Transverse colon (tissue), 4 donors: ENCODE data around the gene DNAH2. TPM values are rescaled to one million over a fixed set of nuclear protein-coding genes. Genes with fewer than 3 reads are reported as not detected.

ENCODE experiments used
- DNase-seq: peaks from one replicate; pipeline ENCODE4 v3.0.0-alpha.2; 2019
- H3K27ac ChIP-seq, 4 donors: fragments of 200-600 bp; sonication (generic); 2 replicates each; pipeline ENCODE4 v1.5.1; 2016 to 2018; ENCODE audit warnings: inconsistent platforms in 4 of 4
- H3K27me3 ChIP-seq: fragments of 200-600 bp; sonication (generic); 2 replicates; pipeline ENCODE4 v1.5.1; 2017; ENCODE audit warnings: inconsistent platforms
- H3K36me3 ChIP-seq, 4 donors: fragments of 200-600 bp; sonication (generic); 2 replicates each; pipeline ENCODE4 v1.5.1; 2017 to 2019; ENCODE audit warnings: inconsistent platforms in 4 of 4
- H3K4me1 ChIP-seq, 4 donors: fragments of 200-600 bp; sonication (generic); 2 replicates each; pipeline ENCODE4 v1.5.1; 2017 to 2020; ENCODE audit warnings: inconsistent platforms in 4 of 4
- H3K4me3 ChIP-seq, 4 donors: fragments of 200-600 bp; sonication (generic); 1 replicate in 1 of 4; 2 replicates in 3 of 4; pipeline versions ENCODE4 v1.5.1 to v1.6.1; 2017 to 2019; ENCODE audit warnings: inconsistent platforms in 4 of 4
- H3K9me3 ChIP-seq, 2 donors: fragments of 200-600 bp; sonication (generic); 2 replicates each; pipeline ENCODE4 v1.5.1; 2017 to 2019; ENCODE audit warnings: inconsistent platforms in 2 of 2
- EP300 ChIP-seq: sonication (generic); formaldehyde crosslinking; IDR thresholded peaks from one replicate; pipeline ENCODE4 v1.6.1; 2017; ENCODE audit warnings: antibody characterized with exemption, low read depth
- POLR2A ChIP-seq: fragments of 450-650 bp; IDR thresholded peaks from one replicate; pipeline ENCODE4 v1.6.1; 2016; ENCODE audit warnings: antibody characterized with exemption, mild to moderate bottlenecking, moderate library complexity
- POLR2AphosphoS5 ChIP-seq, 3 donors: sonication (generic); formaldehyde crosslinking; IDR thresholded peaks; one replicate each; pipeline ENCODE4 v1.6.1; 2016; ENCODE audit warnings: antibody characterized with exemption in 3 of 3
- WGBS, 2 donors: methylation state at CpG; one replicate each; pipeline ENCODE4 v1.1.5; 2018; ENCODE audit warnings: low coverage in 1 of 2; 5-methylcytosine and 5-hydroxymethylcytosine counted together
- in situ Hi-C, 4 donors: fragments of 200-750 bp; cut with MboI; loops; one replicate each; pipeline versions ENCODE4 v1.15.0 to v1.15.1; 2017; ENCODE audit warnings: low sequenced_read_pairs in 3 of 4, low pct_ligation_motif_present in 1 of 4, low pct_unique_long_range_greater_than_20kb in 1 of 4
- intact Hi-C: fragments of 100-400 bp; cut with DNase I; formaldehyde crosslinking; loops from one replicate; pipeline ENCODE4 v1.15.1; 2023; ENCODE audit warnings: low total_unique reads
- total RNA-seq, 4 donors: library from RNA; depleted of rRNA; stranded (reverse); fragments of >200 nt; gene quantifications; one replicate each; pipeline ENCODE4 v1.1.0, GENCODE V29; 2016
- TF ChIP-seq, protein P1 (sequence below), 5 experiments: fragments of 200-600 bp in 3 of 5; fragments of 450-650 bp in 2 of 5; sonication (generic) in 3 of 5; IDR thresholded peaks; 1 replicate in 2 of 5; 2 replicates in 3 of 5; pipeline ENCODE4 v1.5.1; 2016 to 2017; ENCODE audit warnings: antibody characterized with exemption in 5 of 5, inconsistent platforms in 3 of 5, mild to moderate bottlenecking in 2 of 5, moderate library complexity in 1 of 5

Gene DNAH2
- total RNA-seq, 4 donors from 2014 or later, result under 0.01 to 0.55 (median 0.18) TPM

DNA sequence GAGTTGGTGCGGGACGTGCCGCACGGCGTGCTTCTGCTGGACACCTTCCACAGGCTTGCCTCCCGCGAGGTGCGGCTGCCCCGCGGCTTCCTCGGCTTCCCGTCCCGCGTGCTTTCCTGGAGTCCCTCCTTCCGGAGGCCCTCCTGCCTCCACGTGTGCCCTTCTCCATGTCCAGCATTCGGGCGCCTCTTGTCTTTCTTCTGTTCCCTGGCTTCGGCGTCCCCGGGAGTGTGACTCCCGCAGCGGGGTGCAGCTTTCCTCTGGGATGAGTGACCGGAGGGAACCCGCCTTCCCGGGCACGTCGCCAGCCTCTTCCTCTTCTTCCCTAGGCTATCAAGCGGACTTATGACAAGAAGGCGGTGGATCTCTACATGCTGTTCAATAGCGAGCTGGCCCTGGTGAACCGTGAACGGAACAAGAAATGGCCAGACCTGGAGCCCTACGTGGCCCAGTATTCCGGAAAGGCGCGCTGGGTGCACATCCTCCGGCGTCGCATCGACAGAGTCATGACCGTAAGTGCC is 23.0 kb downstream of the DNAH2 start:
- in situ Hi-C loops (loop anchor here in 1 of 4 donors (10.0 kb wide), 1 partner anchor 74 kb away; no protein-coding TSS in a partner anchor), intact Hi-C loops (loop anchor here (10.0 kb wide), 1 partner anchor 114 kb away; the partner anchor contains the start of genes CYB5D1, NAA38 and TMEM88)
- Histone ChIP-seq H3K27ac (no peak overlapping the region), H3K36me3 (no peaks in the 10 kb centered on the region), H3K9me3 (no peaks in the 10 kb centered on the region), H3K4me3 (no peak overlapping the region), H3K4me1 (peaks cover 0 to 7% (median 3%) of the 10 kb centered on the region in 4 donors), H3K27me3 (peaks cover 23% of the 10 kb centered on the region)
- 50 to 73% methylated on average over 5 to 42 of the region's 42 CpGs for WGBS, 2 donors
- TF ChIP-seq, protein P1, sequence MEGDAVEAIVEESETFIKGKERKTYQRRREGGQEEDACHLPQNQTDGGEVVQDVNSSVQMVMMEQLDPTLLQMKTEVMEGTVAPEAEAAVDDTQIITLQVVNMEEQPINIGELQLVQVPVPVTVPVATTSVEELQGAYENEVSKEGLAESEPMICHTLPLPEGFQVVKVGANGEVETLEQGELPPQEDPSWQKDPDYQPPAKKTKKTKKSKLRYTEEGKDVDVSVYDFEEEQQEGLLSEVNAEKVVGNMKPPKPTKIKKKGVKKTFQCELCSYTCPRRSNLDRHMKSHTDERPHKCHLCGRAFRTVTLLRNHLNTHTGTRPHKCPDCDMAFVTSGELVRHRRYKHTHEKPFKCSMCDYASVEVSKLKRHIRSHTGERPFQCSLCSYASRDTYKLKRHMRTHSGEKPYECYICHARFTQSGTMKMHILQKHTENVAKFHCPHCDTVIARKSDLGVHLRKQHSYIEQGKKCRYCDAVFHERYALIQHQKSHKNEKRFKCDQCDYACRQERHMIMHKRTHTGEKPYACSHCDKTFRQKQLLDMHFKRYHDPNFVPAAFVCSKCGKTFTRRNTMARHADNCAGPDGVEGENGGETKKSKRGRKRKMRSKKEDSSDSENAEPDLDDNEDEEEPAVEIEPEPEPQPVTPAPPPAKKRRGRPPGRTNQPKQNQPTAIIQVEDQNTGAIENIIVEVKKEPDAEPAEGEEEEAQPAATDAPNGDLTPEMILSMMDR (IDR thresholded peaks at IDR 0.05), result no peak
- TF ChIP-seq POLR2A, result no peak
- no peak for TF ChIP-seq EP300
- TF ChIP-seq POLR2AphosphoS5 (IDR thresholded peaks at IDR 0.05), result no peak
- DNase-seq, result peak; percentile 17

DNA sequence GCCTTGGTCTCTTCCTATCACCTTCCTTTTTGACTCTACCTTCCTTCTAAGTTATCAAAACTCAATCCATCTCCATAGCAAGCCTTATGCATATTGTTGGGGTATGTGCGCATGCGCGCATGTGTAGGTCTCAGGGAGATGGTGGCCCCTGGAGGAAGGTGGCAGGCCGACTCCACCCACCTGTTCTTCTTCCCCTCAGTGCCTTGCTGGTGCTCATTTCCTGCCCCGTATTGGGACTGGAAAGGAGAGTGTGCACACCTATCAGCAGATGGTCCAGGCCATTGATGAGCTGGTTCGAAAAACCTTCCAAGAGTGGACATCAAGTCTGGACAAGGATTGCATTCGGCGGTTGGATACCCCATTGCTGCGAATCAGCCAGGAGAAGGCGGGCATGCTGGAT is 25.2 kb downstream of the DNAH2 start:
- H3K4me1 ChIP-seq, result peaks cover 0 to 7% (median 3%) of the 10 kb centered on the region in 4 donors
- intact Hi-C loops, result loop anchor here (10.0 kb wide), 1 partner anchor 112 kb away; the partner anchor contains the start of genes CYB5D1, NAA38 and TMEM88
- in situ Hi-C loops, result loop anchor here in 1 of 4 donors (10.0 kb wide), 1 partner anchor 72 kb away; no protein-coding TSS in a partner anchor
- no peaks in the 10 kb centered on the region for H3K9me3 ChIP-seq
- TF ChIP-seq POLR2A (no peak), POLR2AphosphoS5 (IDR thresholded peaks at IDR 0.05) (no peak), EP300 (no peak)
- TF ChIP-seq, protein P1 (IDR thresholded peaks at IDR 0.05), result no peak
- no peaks in the 10 kb centered on the region for H3K36me3 ChIP-seq
- H3K27ac ChIP-seq, result no peak overlapping the region
- WGBS, 2 donors, result 73 to 74% methylated on average over 6 to 10 of the region's 10 CpGs
- no peak for DNase-seq
- H3K27me3 ChIP-seq, result peaks cover 17% of the 10 kb centered on the region
- H3K4me3 ChIP-seq, result no peak overlapping the region

DNA sequence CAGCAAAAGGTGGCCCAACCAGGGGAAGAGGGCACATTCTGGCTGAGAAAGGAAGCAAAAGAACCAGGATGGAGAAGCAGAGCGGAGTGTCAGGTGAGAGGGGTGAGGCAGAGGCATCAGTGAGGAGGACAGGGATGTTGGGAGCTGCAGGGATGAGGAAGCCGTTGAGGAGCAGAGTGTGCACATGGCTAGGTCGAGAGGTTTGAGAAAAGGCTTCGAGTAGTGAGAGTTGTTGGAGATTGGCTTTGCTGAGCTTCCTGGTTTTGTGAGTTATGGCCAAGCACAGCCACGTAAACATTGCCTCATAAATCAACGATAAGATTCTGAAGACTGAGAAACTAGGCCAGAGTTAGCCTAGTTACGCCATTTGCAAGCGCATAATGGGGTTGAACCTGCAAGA is 26.9 kb downstream of the DNAH2 start:
- H3K27ac ChIP-seq, result no peak overlapping the region
- intact Hi-C loops, result loop anchor here (10.0 kb wide), 1 partner anchor 110 kb away; the partner anchor contains the start of genes CYB5D1, NAA38 and TMEM88
- peaks cover 14% of the 10 kb centered on the region for H3K27me3 ChIP-seq
- no peak for TF ChIP-seq POLR2AphosphoS5 (IDR thresholded peaks at IDR 0.05)
- no peak for TF ChIP-seq POLR2A
- TF ChIP-seq, protein P1 (IDR thresholded peaks at IDR 0.05), result no peak
- TF ChIP-seq EP300, result no peak
- H3K4me1 ChIP-seq, result peaks cover 0 to 16% (median 7%) of the 10 kb centered on the region in 4 donors
- WGBS, 2 donors, result 26 to 58% methylated on average over 4 to 8 of the region's 8 CpGs
- no peak overlapping the region for H3K4me3 ChIP-seq
- H3K9me3 ChIP-seq, result no peaks in the 10 kb centered on the region
- in situ Hi-C loops, result loop anchor here in 1 of 4 donors (10.0 kb wide), 1 partner anchor 70 kb away; no protein-coding TSS in a partner anchor
- H3K36me3 ChIP-seq, result no peaks in the 10 kb centered on the region
- DNase-seq, result no peak

DNA sequence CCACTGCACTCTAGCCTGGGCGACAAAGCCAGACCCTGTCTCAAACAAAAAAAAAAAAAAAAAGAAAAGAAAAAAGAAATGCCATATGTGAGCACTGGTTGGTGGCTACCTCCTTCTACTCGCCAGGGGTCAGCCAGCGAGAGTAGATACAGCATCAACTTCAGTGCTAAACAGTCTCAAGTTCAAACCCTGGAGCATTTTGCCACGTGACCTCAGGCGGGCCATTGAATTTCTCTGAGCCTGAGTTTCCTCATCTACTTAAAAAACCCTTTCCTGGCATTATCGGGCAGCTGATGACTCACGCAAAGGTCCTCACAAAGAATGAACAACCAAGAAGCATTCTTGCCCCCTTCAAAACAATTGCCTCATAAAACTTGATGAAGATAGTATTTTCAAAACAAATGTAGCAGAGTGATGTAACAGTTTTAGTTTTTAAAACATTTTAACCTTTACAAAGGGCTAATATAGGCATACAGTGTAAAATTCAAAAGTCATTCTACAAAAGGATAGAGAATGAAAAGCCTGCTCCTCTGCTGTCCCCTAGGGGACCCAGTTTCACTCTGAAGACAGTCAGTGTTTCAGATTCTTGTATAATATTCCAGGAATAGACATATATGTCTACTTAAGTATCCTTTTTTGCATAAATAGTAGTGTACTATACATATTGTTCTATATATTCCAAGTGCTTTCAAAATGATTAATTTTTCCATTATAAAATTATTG is 28.4 kb downstream of the DNAH2 start:
- in situ Hi-C loops, result loop anchor here in 1 of 4 donors (10.0 kb wide), 1 partner anchor 69 kb away; no protein-coding TSS in a partner anchor
- no peaks in the 10 kb centered on the region for H3K9me3 ChIP-seq
- no peaks in the 10 kb centered on the region for H3K36me3 ChIP-seq
- WGBS, 2 donors, result 72 to 100% methylated on average over 3 to 7 of the region's 7 CpGs
- no peak overlapping the region for H3K4me3 ChIP-seq
- intact Hi-C loops, result loop anchor here (10.0 kb wide), 1 partner anchor 109 kb away; the partner anchor contains the start of genes CYB5D1, NAA38 and TMEM88
- H3K27me3 ChIP-seq, result peaks cover under 1% of the 10 kb centered on the region
- peaks cover 0 to 16% (median 7%) of the 10 kb centered on the region in 4 donors for H3K4me1 ChIP-seq
- no peak for DNase-seq
- no peak overlapping the region for H3K27ac ChIP-seq
- TF ChIP-seq POLR2AphosphoS5 (IDR thresholded peaks at IDR 0.05), result no peak
- no peak for TF ChIP-seq EP300
- TF ChIP-seq, protein P1 (IDR thresholded peaks at IDR 0.05), result no peak
- TF ChIP-seq POLR2A, result no peak
